IMR-90 (cell line): ENCODE measurements around the gene PLXNB1. TPM values are rescaled to one million over a fixed set of nuclear protein-coding genes. Genes with fewer than 3 reads are reported as not detected.

Experiments
- ATAC-seq: fragments of 200-7000 bp; cut with Tn5 transposase; 2 replicates; pipeline ENCODE4 v1.9.1; 2020; ENCODE audit warnings: low read depth, mild to moderate bottlenecking, moderate library complexity
- BruUV-seq: library from RNA; stranded (reverse); fragments of 400-500 nt; replicated peaks from 2 replicates; lab custom pipeline; 2021; lab: Mats Ljungman, UMichigan
- CTCF ChIA-PET: fragments of 300-600 bp; formaldehyde crosslinking; extraction: SDS; loops from one replicate; lab custom pipeline; 2021; ENCODE audit warnings: antibody characterized with exemption; lab: Yijun Ruan, JAX
- POLR2A ChIA-PET: fragments of 300-600 bp; sonication (Branson Sonifier 250); formaldehyde crosslinking; loops from one replicate; lab custom pipeline; 2022; ENCODE audit warnings: antibody characterized with exemption; ENCODE audit not compliant: unreplicated experiment; lab: Charles Lee
- DNase-seq: peaks from one replicate; pipeline ENCODE4 v3.0.0; 2013
- H2AFZ ChIP-seq: replicated peaks from 2 replicates; pipeline ENCODE3; 2013; ENCODE audit warnings: low read length, mild to moderate bottlenecking; ENCODE audit not compliant: poor library complexity
- H2AK5ac ChIP-seq: 2 replicates; pipeline ENCODE4 v1.6.1; 2013; ENCODE audit warnings: low read depth, low read length, inconsistent platforms
- H2AK9ac ChIP-seq: replicated peaks from 2 replicates; pipeline ENCODE3; 2013; ENCODE audit warnings: mild to moderate bottlenecking, low read depth, low read length, moderate library complexity; ENCODE audit not compliant: poor library complexity
- H2BK120ac ChIP-seq: 2 replicates; pipeline ENCODE4 v1.6.1; 2013; ENCODE audit warnings: low read depth, low read length, inconsistent platforms
- H2BK15ac ChIP-seq: 3 replicates; pipeline ENCODE4 v1.6.1; 2013; ENCODE audit warnings: low read depth, low read length, inconsistent platforms
- H2BK20ac ChIP-seq: 2 replicates; pipeline ENCODE4 v1.6.1; 2013; ENCODE audit warnings: low read depth, mild to moderate bottlenecking, inconsistent platforms, low read length, moderate library complexity
- H2BK5ac ChIP-seq: 2 replicates; pipeline ENCODE4 v1.6.1; 2013; ENCODE audit warnings: mild to moderate bottlenecking, low read depth, low read length, inconsistent platforms; ENCODE audit not compliant: poor library complexity, severe bottlenecking
- H3K14ac ChIP-seq: replicated peaks from 2 replicates; pipeline ENCODE4 v1.6.1; 2013; ENCODE audit warnings: low read depth, low read length, inconsistent platforms
- H3K18ac ChIP-seq: 2 replicates; pipeline ENCODE4 v1.6.1; 2013; ENCODE audit warnings: low read depth, low read length, control low read depth
- H3K23ac ChIP-seq: 2 replicates; pipeline ENCODE4 v1.6.1; 2013; ENCODE audit warnings: low read depth, low read length, inconsistent platforms
- H3K27ac ChIP-seq: 2 replicates; pipeline ENCODE4 v1.5.1; 2013; ENCODE audit warnings: mild to moderate bottlenecking, control low read depth, low read length; ENCODE audit not compliant: insufficient read depth
- H3K27me3 ChIP-seq: 2 replicates; pipeline ENCODE4 v1.6.1; 2013; ENCODE audit warnings: low read length; ENCODE audit not compliant: control insufficient read depth, insufficient read depth
- H3K36me3 ChIP-seq: 2 replicates; pipeline ENCODE4 v1.6.1; 2013; ENCODE audit warnings: low read length, mixed read lengths; ENCODE audit not compliant: control insufficient read depth, insufficient read depth
- H3K4ac ChIP-seq: 2 replicates; pipeline ENCODE4 v1.6.1; 2013; ENCODE audit warnings: low read depth, low read length, inconsistent platforms
- H3K4me1 ChIP-seq: 2 replicates; pipeline ENCODE4 v1.6.1; 2013; ENCODE audit warnings: low read length, mixed read lengths; ENCODE audit not compliant: control insufficient read depth, insufficient read depth
- H3K4me2 ChIP-seq: 2 replicates; pipeline ENCODE4 v1.6.1; 2013; ENCODE audit warnings: low read depth, mild to moderate bottlenecking, control low read depth, low read length, moderate library complexity
- H3K4me3 ChIP-seq: 2 replicates; pipeline ENCODE4 v1.5.1; 2013; ENCODE audit warnings: low read depth, mild to moderate bottlenecking, control low read depth, low read length, moderate library complexity; ENCODE audit not compliant: insufficient read depth
- H3K56ac ChIP-seq: 2 replicates; pipeline ENCODE4 v1.6.1; 2013; ENCODE audit warnings: low read length, inconsistent platforms; ENCODE audit not compliant: insufficient read depth; ENCODE audit errors: extremely low read depth
- H3K79me1 ChIP-seq, 2 experiments: 2 replicates each; pipeline ENCODE4 v1.6.1; 2013; ENCODE audit warnings: low read length in 2 of 2, inconsistent platforms in 1 of 2, low read depth in 1 of 2
- H3K9ac ChIP-seq: 2 replicates; pipeline ENCODE4 v1.6.1; 2013; ENCODE audit warnings: low read depth, low read length, control low read depth
- H3K9me1 ChIP-seq: 2 replicates; pipeline ENCODE4 v1.6.1; 2013; ENCODE audit warnings: low read length, inconsistent platforms; ENCODE audit not compliant: insufficient read depth
- H3K9me3 ChIP-seq: 2 replicates; pipeline ENCODE4 v1.6.1; 2013; ENCODE audit warnings: low read length; ENCODE audit not compliant: control insufficient read depth, insufficient read depth
- H4K20me1 ChIP-seq: 2 replicates; pipeline ENCODE4 v1.6.1; 2013; ENCODE audit warnings: low read length, inconsistent platforms; ENCODE audit not compliant: insufficient read depth
- H4K5ac ChIP-seq: 2 replicates; pipeline ENCODE4 v1.6.1; 2013; ENCODE audit warnings: mild to moderate bottlenecking, low read depth, low read length, control low read depth
- H4K8ac ChIP-seq, 2 experiments: 2 replicates each; pipeline ENCODE4 v1.6.1; 2013; ENCODE audit warnings: low read depth in 2 of 2, low read length in 2 of 2, control low read depth in 1 of 2, inconsistent platforms in 1 of 2
- H4K91ac ChIP-seq: 2 replicates; pipeline ENCODE4 v1.6.1; 2013; ENCODE audit warnings: low read depth, low read length, inconsistent platforms; ENCODE audit not compliant: insufficient read depth
- NFE2L2 ChIP-seq: fragments of 150-350 bp; IDR thresholded peaks from 2 replicates; pipeline ENCODE4 v1.6.1; 2016; ENCODE audit warnings: low read depth, mild to moderate bottlenecking, low read length
- USF2 ChIP-seq: fragments of 150-350 bp; IDR thresholded peaks from 2 replicates; pipeline ENCODE4 v1.6.1; 2017; ENCODE audit warnings: mild to moderate bottlenecking, antibody characterized with exemption, low read length, low read depth
- WGBS, 2 experiments: methylation state at CpG; one replicate each; pipeline versions ENCODE4 v1.1.5 to v1.1.7; 2013; ENCODE audit warnings: missing lambda C conversion rate in 2 of 2; ENCODE audit not compliant: insufficient read length in 1 of 2; ENCODE audit errors: extremely low coverage in 2 of 2; 5-methylcytosine and 5-hydroxymethylcytosine counted together
- dilution Hi-C: fragments of 300-500 bp; cut with HindIII; formaldehyde crosslinking; loops from one replicate; pipeline ENCODE4 v1.14.3; 2018; ENCODE audit warnings: low sequenced_read_pairs; ENCODE audit not compliant: unreplicated experiment
- in situ Hi-C: fragments of 300-500 bp; cut with MboI; formaldehyde crosslinking; loops from 3 replicates; pipeline ENCODE4 v1.14.3; 2019; ENCODE audit warnings: low sequenced_read_pairs, inconsistent platforms, mixed read lengths
- intact Hi-C: fragments of 100-400 bp; cut with micrococcal nuclease; formaldehyde crosslinking; loops from 2 replicates; pipeline ENCODE4 v1.10.0; 2022
- polyA plus RNA-seq, 3 experiments: library from polyadenylated mRNA; depleted of rRNA; stranded (reverse); fragments of >200 nt; gene quantifications; 2 replicates each; pipeline ENCODE4 v1.2.3, GENCODE V29; 2012; ENCODE audit warnings: low replicate concordance in 1 of 3
- total RNA-seq: library from RNA; depleted of rRNA; stranded (reverse); fragments of >200 nt; gene quantifications from 2 replicates; pipeline ENCODE4 v1.2.3, GENCODE V29; 2012

The PLXNB1 gene
- total and polyA plus RNA-seq, 2 of the 4 experiments (the other 2 are of a cell fraction): 5.2 to 25.3 TPM

- Histone ChIP-seq H3K4ac (no peak overlapping the region), H3K36me3 (peaks cover 81% of the 10 kb centered on the region), H4K8ac (no peak overlapping the region), H3K9ac (no peak overlapping the region), H3K4me3 (no peak overlapping the region), H3K14ac (no peak overlapping the region), H3K79me1 (no peaks in the 10 kb centered on the region), H3K4me2 (no peak overlapping the region), H3K9me3 (no peaks in the 10 kb centered on the region), H3K18ac (no peak overlapping the region), H3K56ac (no peak overlapping the region), H2AK5ac (no peak overlapping the region), H2BK5ac (no peak overlapping the region), H4K5ac (no peak overlapping the region), H3K27me3 (no peaks in the 10 kb centered on the region), H4K91ac (no peak overlapping the region), H3K27ac (no peak overlapping the region), H3K9me1 (no peaks in the 10 kb centered on the region), H2AK9ac (no peak overlapping the region), H2BK120ac (no peak overlapping the region), H3K23ac (no peak overlapping the region), H3K4me1 (no peaks in the 10 kb centered on the region), H2BK20ac (no peak overlapping the region), H2AFZ (no peak overlapping the region), H2BK15ac (no peak overlapping the region), H4K20me1 (no peaks in the 10 kb centered on the region; the same call in 1 of the 2 replicates)
- ChIA-PET CTCF (no interaction called here), POLR2A (no interaction called here)
- no TSS peak for BruUV-seq
- DNase-seq (no peak), ATAC-seq (no peak)
- TF ChIP-seq USF2: no peak
- TF ChIP-seq NFE2L2: no peak
- intact Hi-C loops (no loop called here), in situ Hi-C loops (no loop called here), dilution Hi-C loops (no loop called here)
- WGBS, 2 experiments: 100% methylated on average over 2 of the region's 9 CpGs; no CpG with 5 or more reads in 1 of the 2 experiments
Observed at GRCh38 chr3:48411041-48411588, 18.8 kb downstream of the PLXNB1 start.
